SU-DHL-6 (cell line): ENCODE results near the gene ARHGAP6.

ENCODE experiments used
- H2AFZ ChIP-seq: fragments of 200-600 bp; sonication (generic); 2 replicates; pipeline ENCODE4 v1.6.1; 2014; ENCODE audit warnings: low read depth, mild to moderate bottlenecking, moderate library complexity, mixed read lengths, antibody characterized with exemption, low read length; ENCODE audit not compliant: severe bottlenecking
- H3F3A ChIP-seq: fragments of 200-600 bp; shearing (Covaris generic); 2 replicates; pipeline ENCODE4 v1.6.0; 2016; ENCODE audit warnings: antibody characterized with exemption, mild to moderate bottlenecking; ENCODE audit not compliant: insufficient read depth
- H3K27ac ChIP-seq: fragments of 200-600 bp; sonication (generic); 2 replicates; pipeline ENCODE4 v1.5.1; 2016; ENCODE audit warnings: low read depth, mild to moderate bottlenecking, low read length, moderate library complexity, mixed read lengths
- H3K27me3 ChIP-seq: fragments of 200-600 bp; sonication (generic), shearing (Covaris generic); 2 replicates; pipeline ENCODE4 v1.6.0; 2014; ENCODE audit warnings: mild to moderate bottlenecking, low read length
- H3K36me3 ChIP-seq: fragments of 200-600 bp; sonication (generic); 2 replicates; pipeline ENCODE4 v1.6.1; 2014; ENCODE audit warnings: mild to moderate bottlenecking, low read length, mixed read lengths
- H3K4me2 ChIP-seq: fragments of 300-600, 200-600 bp; shearing (Covaris generic), sonication (generic); 2 replicates; pipeline ENCODE4 v1.6.0; 2014; ENCODE audit warnings: low read length, low read depth, mild to moderate bottlenecking; ENCODE audit not compliant: poor library complexity, severe bottlenecking
- H3K4me3 ChIP-seq: fragments of 200-600 bp; sonication (generic); 2 replicates; pipeline ENCODE4 v1.5.1; 2014; ENCODE audit warnings: antibody characterized with exemption, low read length, mild to moderate bottlenecking, mixed read lengths; ENCODE audit not compliant: insufficient read depth, poor library complexity, severe bottlenecking
- H3K79me2 ChIP-seq: fragments of 200-600 bp; sonication (generic); 2 replicates; pipeline ENCODE4 v1.6.1; 2014; ENCODE audit warnings: mild to moderate bottlenecking, low read length, moderate library complexity; ENCODE audit not compliant: insufficient read depth
- H3K9ac ChIP-seq: fragments of 200-600 bp; sonication (generic); 2 replicates; pipeline ENCODE4 v1.7.0; 2014; ENCODE audit warnings: mild to moderate bottlenecking, low read length
- H3K9me2 ChIP-seq: fragments of 200-600 bp; sonication (generic); replicated peaks from 2 replicates; pipeline ENCODE4 v1.6.1; 2014; ENCODE audit warnings: low read length; ENCODE audit not compliant: insufficient read depth
- H3K9me3 ChIP-seq: fragments of 200-600 bp; sonication (generic); 2 replicates; pipeline ENCODE4 v1.6.1; 2014; ENCODE audit warnings: low read length, mixed read lengths; ENCODE audit not compliant: insufficient read depth
- H4K20me1 ChIP-seq: fragments of 200-600 bp; sonication (generic); 2 replicates; pipeline ENCODE4 v1.6.1; 2014; ENCODE audit warnings: low read depth, mild to moderate bottlenecking, antibody characterized with exemption, low read length, moderate library complexity, mixed read lengths
- CTCF ChIP-seq: fragments of 200-600 bp; sonication (generic); IDR thresholded peaks from one replicate; pipeline ENCODE4 v1.5.1; 2017; ENCODE audit warnings: antibody characterized with exemption, mild to moderate bottlenecking, low read length, moderate library complexity; ENCODE audit not compliant: insufficient read depth, poor library complexity, severe bottlenecking
- EZH2phosphoT487 ChIP-seq: fragments of 200-600 bp; sonication (generic), shearing (Covaris generic); conservative IDR thresholded peaks from 2 replicates; pipeline ENCODE4 v1.6.1; 2018; ENCODE audit warnings: mild to moderate bottlenecking, antibody characterized with exemption, low read length, moderate library complexity, mixed read lengths

The ARHGAP6 gene

GRCh38 chrX:11206716-11207115, 459.0 kb downstream of the ARHGAP6 start:
- no peak overlapping the region for H3K4me3 ChIP-seq
- H3K27me3 ChIP-seq = no peaks in the 10 kb centered on the region
- H3K9me2 ChIP-seq = no peaks in the 10 kb centered on the region
- H3K9me3 ChIP-seq = no peaks in the 10 kb centered on the region
- no peaks in the 10 kb centered on the region for H3F3A ChIP-seq
- no peaks in the 10 kb centered on the region for H3K36me3 ChIP-seq
- H3K4me2 ChIP-seq = no peak overlapping the region
- no peak overlapping the region for H3K27ac ChIP-seq
- no peak overlapping the region for H2AFZ ChIP-seq
- H3K79me2 ChIP-seq = no peaks in the 10 kb centered on the region
- H4K20me1 ChIP-seq = no peaks in the 10 kb centered on the region
- no peak overlapping the region for H3K9ac ChIP-seq
- no peak for TF ChIP-seq EZH2phosphoT487
- no peak for TF ChIP-seq CTCF

GRCh38 chrX:11205796-11206195, 459.9 kb downstream of the ARHGAP6 start:
- Histone ChIP-seq H3F3A (no peaks in the 10 kb centered on the region), H3K79me2 (no peaks in the 10 kb centered on the region), H3K27me3 (no peaks in the 10 kb centered on the region), H3K36me3 (no peaks in the 10 kb centered on the region), H3K27ac (no peak overlapping the region), H3K4me2 (no peak overlapping the region), H3K9me2 (no peaks in the 10 kb centered on the region), H4K20me1 (no peaks in the 10 kb centered on the region), H3K4me3 (no peak overlapping the region), H3K9ac (no peak overlapping the region), H2AFZ (no peak overlapping the region), H3K9me3 (no peaks in the 10 kb centered on the region)
- TF ChIP-seq EZH2phosphoT487 = no peak
- TF ChIP-seq CTCF = no peak

- Histone ChIP-seq H4K20me1 (no peaks in the 10 kb centered on the region), H3K9me3 (no peaks in the 10 kb centered on the region), H3K9me2 (no peaks in the 10 kb centered on the region), H3K36me3 (no peaks in the 10 kb centered on the region), H3K27ac (no peak overlapping the region), H3K4me2 (no peak overlapping the region), H3K79me2 (no peaks in the 10 kb centered on the region), H2AFZ (no peak overlapping the region), H3K4me3 (no peak overlapping the region), H3F3A (no peaks in the 10 kb centered on the region), H3K27me3 (no peaks in the 10 kb centered on the region), H3K9ac (no peak overlapping the region)
- no peak for TF ChIP-seq CTCF
- no peak for TF ChIP-seq EZH2phosphoT487
Observed at GRCh38 chrX:11197671-11198070, 468.0 kb downstream of the ARHGAP6 start.

GRCh38 chrX:11196476-11196875, 469.2 kb downstream of the ARHGAP6 start:
- H3K9me2 ChIP-seq = no peaks in the 10 kb centered on the region
- no peak overlapping the region for H3K9ac ChIP-seq
- H3K27me3 ChIP-seq = no peaks in the 10 kb centered on the region
- H3K36me3 ChIP-seq = no peaks in the 10 kb centered on the region
- TF ChIP-seq CTCF (no peak), EZH2phosphoT487 (no peak)
- H3K79me2 ChIP-seq = no peaks in the 10 kb centered on the region
- no peaks in the 10 kb centered on the region for H3F3A ChIP-seq
- H3K4me2 ChIP-seq = no peak overlapping the region
- no peaks in the 10 kb centered on the region for H4K20me1 ChIP-seq
- no peak overlapping the region for H2AFZ ChIP-seq
- no peak overlapping the region for H3K27ac ChIP-seq
- no peaks in the 10 kb centered on the region for H3K9me3 ChIP-seq
- H3K4me3 ChIP-seq = no peak overlapping the region
